ACC112 (cell line): Measurements from ENCODE around the gene DENND4B.
"Not testable (repeated sequence)": the region's sequence is repeated elsewhere in the genome, so short reads cannot be mapped to it uniquely, and the experiment has no call there.

Experiments used
- H2AFZ ChIP-seq: fragments of 200-600 bp; sonication (generic); one replicate; pipeline ENCODE4 v1.6.0; 2017; ENCODE audit warnings: antibody characterized with exemption, low read length; ENCODE audit not compliant: unreplicated experiment
- H3K27ac ChIP-seq: fragments of 200-600 bp; sonication (generic); 2 replicates; pipeline ENCODE4 v1.5.1; 2014; ENCODE audit warnings: low read depth, mild to moderate bottlenecking, antibody characterized with exemption, low read length, moderate library complexity
- H3K27me3 ChIP-seq: fragments of 200-600 bp; sonication (generic); 2 replicates; pipeline ENCODE4 v1.6.1; 2014; ENCODE audit warnings: mild to moderate bottlenecking, antibody characterized with exemption, low read length, moderate library complexity, mixed read lengths; ENCODE audit not compliant: insufficient read depth
- H3K36me3 ChIP-seq: fragments of 200-600 bp; sonication (generic); 2 replicates; pipeline ENCODE4 v1.6.1; 2016; ENCODE audit warnings: mild to moderate bottlenecking, antibody characterized with exemption, low read length, moderate library complexity, mixed read lengths; ENCODE audit not compliant: insufficient read depth
- H3K4me1 ChIP-seq: fragments of 200-600 bp; sonication (generic); one replicate; pipeline ENCODE4 v1.6.1; 2016; ENCODE audit warnings: low read length, mixed read lengths; ENCODE audit not compliant: insufficient read depth, unreplicated experiment, control insufficient read depth
- H3K4me3 ChIP-seq: fragments of 200-600 bp; sonication (generic); 2 replicates; pipeline ENCODE4 v1.5.1; 2014; ENCODE audit warnings: mild to moderate bottlenecking, low read depth, low read length
- H3K79me2 ChIP-seq: fragments of 200-600 bp; sonication (generic); one replicate; pipeline ENCODE4 v1.6.0; 2016; ENCODE audit warnings: low read length; ENCODE audit not compliant: control insufficient read depth, unreplicated experiment, insufficient read depth

The DENND4B gene

DNA sequence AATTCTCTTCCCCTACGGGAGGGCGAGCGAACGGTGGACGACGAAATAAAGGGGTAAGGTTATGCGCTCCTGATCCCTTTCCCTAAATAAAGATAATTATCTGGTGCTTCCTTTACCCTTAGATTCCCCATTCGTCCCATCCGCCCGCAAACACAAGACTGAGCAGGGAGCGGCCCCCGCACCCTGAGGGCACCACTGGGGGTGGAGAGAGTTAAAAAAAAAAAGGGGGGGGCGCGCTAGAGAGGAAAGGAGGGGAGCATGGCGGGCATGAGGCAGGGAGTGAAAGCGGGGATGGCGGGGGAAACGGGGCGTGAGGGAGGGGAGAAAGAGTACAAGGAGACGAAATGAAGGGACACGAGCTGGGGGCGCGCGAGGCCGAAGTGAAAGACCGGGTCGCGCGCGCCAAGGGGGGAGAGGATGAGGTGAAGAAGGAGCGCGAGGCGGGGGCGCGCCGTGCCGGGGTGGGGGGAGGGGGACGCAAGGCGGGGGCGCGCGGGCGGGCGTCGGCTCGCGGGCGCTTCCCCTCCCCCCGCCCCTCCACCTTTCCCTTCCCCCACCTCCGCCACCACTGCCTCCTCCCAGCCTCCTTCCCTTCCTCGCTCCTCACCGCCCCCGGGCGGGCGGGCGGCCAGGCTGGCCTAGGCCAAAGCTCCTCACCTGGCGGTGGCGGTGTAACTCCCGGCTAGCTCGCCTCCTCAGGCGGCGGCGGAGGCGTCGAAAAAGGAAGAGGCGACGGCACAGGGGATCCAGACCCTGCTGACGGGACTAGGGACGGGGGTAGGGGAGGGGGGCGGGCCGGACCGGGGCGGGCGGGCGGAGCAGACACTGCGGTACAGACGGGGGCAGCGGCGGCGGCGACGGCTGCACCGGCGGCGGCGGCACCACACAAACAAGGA is 24.2 kb downstream of the DENND4B start:
- peak overlapping the region; percentile 97 for H3K4me3 ChIP-seq
- H2AFZ ChIP-seq, result peak overlapping the region; percentile 21
- no peaks in the 10 kb centered on the region for H3K36me3 ChIP-seq
- peaks cover 23% of the 10 kb centered on the region for H3K4me1 ChIP-seq
- H3K27me3 ChIP-seq, result no peaks in the 10 kb centered on the region
- peaks cover 47% of the 10 kb centered on the region for H3K79me2 ChIP-seq
- peak overlapping the region; percentile 59 for H3K27ac ChIP-seq

DNA sequence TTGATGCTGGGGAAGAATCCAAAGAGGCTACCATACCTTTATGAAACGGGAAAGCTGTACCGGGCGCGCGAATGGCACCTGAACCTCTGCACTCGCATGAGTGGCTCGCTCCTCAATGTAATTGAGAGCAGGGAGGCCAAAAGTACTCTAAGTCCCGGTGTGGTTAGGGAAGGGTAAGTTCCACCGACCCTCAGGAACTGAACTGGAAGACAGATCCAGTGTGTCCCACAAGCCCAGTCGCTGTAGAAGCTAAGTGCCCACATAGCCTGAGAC is 24.8 kb downstream of the DENND4B start:
- H3K27ac ChIP-seq, result peak overlapping the region; percentile 38
- no peak overlapping the region for H2AFZ ChIP-seq
- peaks cover 23% of the 10 kb centered on the region for H3K4me1 ChIP-seq
- H3K27me3 ChIP-seq, result no peaks in the 10 kb centered on the region
- H3K79me2 ChIP-seq, result peaks cover 53% of the 10 kb centered on the region
- H3K4me3 ChIP-seq, result peak overlapping the region; percentile 97
- H3K36me3 ChIP-seq, result no peaks in the 10 kb centered on the region

DNA sequence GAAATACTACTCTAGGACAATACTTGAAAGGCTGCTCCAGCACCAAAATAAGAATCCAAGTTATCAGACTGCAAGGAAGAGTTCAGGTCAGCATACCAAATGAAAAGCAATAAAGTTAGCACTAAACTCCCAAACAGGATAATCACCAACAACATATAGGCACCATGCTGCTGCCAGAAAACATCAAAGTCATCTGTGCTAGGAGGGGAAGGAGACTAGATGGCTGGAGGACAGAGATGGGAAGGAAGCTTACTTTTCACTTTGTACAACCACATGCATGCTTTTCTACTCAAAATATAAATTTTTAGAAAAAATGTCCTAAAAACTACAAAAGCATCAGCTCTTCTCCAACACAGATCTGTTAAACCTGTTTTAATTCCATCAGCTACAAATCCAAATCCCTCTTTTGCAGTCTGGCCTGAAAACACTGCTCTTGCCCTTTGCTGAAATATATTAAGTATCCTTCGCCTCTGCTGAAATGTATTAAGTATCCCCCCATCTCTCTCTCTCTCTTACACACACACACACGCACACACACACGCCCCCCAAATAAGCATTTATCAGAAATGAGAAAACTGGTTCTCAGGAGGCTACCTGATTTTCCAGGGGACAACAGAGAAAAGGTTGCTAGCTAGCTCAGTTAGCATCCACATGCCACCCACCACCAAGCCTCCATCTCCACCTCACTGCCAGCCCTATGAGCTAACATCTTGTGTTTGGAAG is 25.3 kb downstream of the DENND4B start:
- no peak overlapping the region for H3K27ac ChIP-seq

GRCh38 chr1:153919876-153920852 is 26.4 kb downstream of the DENND4B start:
- Histone ChIP-seq H3K27ac (no peak overlapping the region), H3K4me3 (peak overlapping the region; percentile 97), H3K79me2 (peaks cover 67% of the 10 kb centered on the region), H3K4me1 (peaks cover 23% of the 10 kb centered on the region), H3K27me3 (no peaks in the 10 kb centered on the region), H2AFZ (no peak overlapping the region), H3K36me3 (no peaks in the 10 kb centered on the region)

More for the DNA sequence above, 25.3 kb downstream of the DENND4B start:
- Histone ChIP-seq H3K36me3 (no peaks in the 10 kb centered on the region), H2AFZ (no peak overlapping the region), H3K79me2 (peaks cover 58% of the 10 kb centered on the region), H3K27me3 (no peaks in the 10 kb centered on the region), H3K4me1 (peaks cover 23% of the 10 kb centered on the region), H3K4me3 (peak overlapping the region; percentile 97)

- Histone ChIP-seq H3K4me3 (no peak overlapping the region), H3K27ac (no peak overlapping the region), H3K4me1 (peaks cover 24% of the 10 kb centered on the region), H2AFZ (no peak overlapping the region), H3K27me3 (no peaks in the 10 kb centered on the region), H3K79me2 (peaks cover 88% of the 10 kb centered on the region), H3K36me3 (no peaks in the 10 kb centered on the region)
Observed at GRCh38 chr1:153916297-153916696, 30.2 kb downstream of the DENND4B start.

DNA sequence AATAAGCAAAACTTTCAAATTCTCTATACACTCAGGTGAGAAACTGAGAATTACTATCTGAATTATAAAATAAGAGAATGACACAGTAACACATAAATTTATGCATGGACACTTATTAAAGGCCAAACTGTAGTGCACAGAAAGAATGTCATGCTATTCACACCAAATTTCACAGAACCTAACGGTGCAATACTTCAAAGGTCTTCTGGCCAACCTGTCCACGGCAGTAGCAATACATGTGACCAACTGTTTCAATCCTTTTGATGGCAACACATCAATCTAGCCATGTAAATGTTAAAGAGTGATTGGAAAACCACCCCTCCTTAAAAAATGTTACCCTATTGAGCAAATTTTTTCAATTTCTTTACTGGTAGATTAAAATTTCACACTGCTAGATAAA is 34.2 kb downstream of the DENND4B start:
- peaks cover 3% of the 10 kb centered on the region for H3K4me1 ChIP-seq
- H3K4me3 ChIP-seq, result no peak overlapping the region
- H3K36me3 ChIP-seq, result no peaks in the 10 kb centered on the region
- no peak overlapping the region for H3K27ac ChIP-seq
- H3K79me2 ChIP-seq, result peaks cover 77% of the 10 kb centered on the region
- H2AFZ ChIP-seq, result no peak overlapping the region
- no peaks in the 10 kb centered on the region for H3K27me3 ChIP-seq

- H3K27me3 ChIP-seq, H3K27ac ChIP-seq, H3K36me3 ChIP-seq, H2AFZ ChIP-seq, H3K4me3 ChIP-seq, H3K4me1 ChIP-seq: not testable (repeated sequence)
- peaks cover 73% of the 10 kb centered on the region for H3K79me2 ChIP-seq
Observed at GRCh38 chr1:153910560-153910959, 36.0 kb downstream of the DENND4B start.

DNA sequence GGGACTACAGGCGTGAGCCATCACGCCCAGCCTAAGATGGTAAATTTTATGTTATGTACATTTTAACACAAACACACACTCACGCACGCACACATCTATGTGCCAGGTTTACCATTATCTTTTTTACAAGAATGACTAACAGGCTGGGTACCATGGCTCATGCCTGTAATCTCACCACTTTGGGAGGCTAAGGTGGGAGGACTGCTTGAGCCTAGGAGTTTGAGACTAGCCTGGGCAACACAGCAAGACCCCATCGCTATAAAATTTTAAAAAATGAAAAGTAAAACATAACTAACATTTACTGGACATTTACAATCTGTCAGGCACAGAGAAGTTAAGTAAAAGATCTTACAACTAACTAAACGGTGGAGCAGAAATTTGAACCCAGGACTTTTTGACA is 38.4 kb downstream of the DENND4B start:
- Histone ChIP-seq H3K4me1 (peaks cover 13% of the 10 kb centered on the region), H3K4me3 (no peak overlapping the region), H3K27ac (no peak overlapping the region), H2AFZ (no peak overlapping the region), H3K36me3 (no peaks in the 10 kb centered on the region), H3K27me3 (no peaks in the 10 kb centered on the region), H3K79me2 (peaks cover 79% of the 10 kb centered on the region)

GRCh38 chr1:153907134-153907533 is 39.4 kb downstream of the DENND4B start:
- Histone ChIP-seq H3K27ac (no peak overlapping the region), H3K79me2 (peaks cover 77% of the 10 kb centered on the region), H3K27me3 (no peaks in the 10 kb centered on the region), H3K4me3 (no peak overlapping the region), H2AFZ (no peak overlapping the region), H3K4me1 (peaks cover 10% of the 10 kb centered on the region), H3K36me3 (no peaks in the 10 kb centered on the region)

- peaks cover 10% of the 10 kb centered on the region for H3K4me1 ChIP-seq
- H3K27me3 ChIP-seq, result no peaks in the 10 kb centered on the region
- H3K4me3 ChIP-seq, result no peak overlapping the region
- no peak overlapping the region for H3K27ac ChIP-seq
- H3K36me3 ChIP-seq, result no peaks in the 10 kb centered on the region
- peaks cover 70% of the 10 kb centered on the region for H3K79me2 ChIP-seq
- no peak overlapping the region for H2AFZ ChIP-seq
Observed at GRCh38 chr1:153906396-153906795, 40.1 kb downstream of the DENND4B start.
